Right lobe of liver (tissue), 6 donors: ENCODE measurements around the gene TMC1. TPM values are rescaled to one million over a fixed set of nuclear protein-coding genes. Genes with fewer than 3 reads are reported as not detected.
"Not testable (repeated sequence)": the region's sequence is repeated elsewhere in the genome, so short reads cannot be mapped to it uniquely, and the experiment has no call there.

Experiments used
- ATAC-seq, 4 donors: fragments of 200-7000 bp; cut with Tn5 transposase; one replicate each; pipeline ENCODE4 v1.9.1; 2020; ENCODE audit warnings: mild to moderate bottlenecking in 4 of 4, moderate library complexity in 4 of 4
- DNase-seq, 3 donors: peaks; one replicate each; pipeline ENCODE4 v3.0.0-alpha.2; 2020
- H3K27ac ChIP-seq, 3 donors: fragments of 200-600 bp; one replicate each; pipeline ENCODE4 v1.8.0; 2022
- H3K27me3 ChIP-seq, 2 donors: fragments of 200-600 bp; one replicate each; pipeline ENCODE4 v1.8.0; 2022
- H3K36me3 ChIP-seq, 4 donors: fragments of 200-600 bp; sonication (generic) in 1 of 4; one replicate each; pipeline versions ENCODE4 v1.5.1 to v1.8.0; 2017 to 2022; ENCODE audit warnings: control low read depth in 1 of 4
- H3K4me1 ChIP-seq, 4 donors: fragments of 200-600 bp; sonication (generic) in 1 of 4; one replicate each; pipeline versions ENCODE4 v1.5.1 to v1.8.0; 2017 to 2022; ENCODE audit warnings: control low read depth in 1 of 4
- H3K4me3 ChIP-seq, 3 donors: fragments of 200-600 bp; one replicate each; pipeline ENCODE4 v1.8.0; 2022
- H3K9me3 ChIP-seq, 4 donors: fragments of 200-600 bp; sonication (generic) in 1 of 4; one replicate each; pipeline versions ENCODE4 v1.5.1 to v1.8.0; 2017 to 2022; ENCODE audit warnings: control low read depth in 1 of 4
- CTCF ChIP-seq, 4 donors: fragments of 200-600 bp in 3 of 4; fragments of 450-650 bp in 1 of 4; IDR thresholded peaks; one replicate each; pipeline versions ENCODE4 v1.5.1 to v1.8.0; 2016 to 2022; ENCODE audit warnings: antibody characterized with exemption in 4 of 4, mild to moderate bottlenecking in 2 of 4
- POLR2A ChIP-seq: fragments of 450-650 bp; IDR thresholded peaks from one replicate; pipeline ENCODE4 v1.6.1; 2017; ENCODE audit warnings: antibody characterized with exemption, mild to moderate bottlenecking
- WGBS: methylation state at CpG from one replicate; pipeline ENCODE4 v1.1.6; 2018; ENCODE audit warnings: low coverage, low lambda C conversion rate; ENCODE audit not compliant: insufficient coverage; ENCODE audit errors: missing lambda C conversion rate; 5-methylcytosine and 5-hydroxymethylcytosine counted together
- intact Hi-C, 2 donors: fragments of 100-400 bp; cut with DNase I; formaldehyde crosslinking; loops; one replicate each; pipeline versions ENCODE4 v1.11.2 to v1.14.1; 2022
- total RNA-seq, 6 experiments: library from RNA; depleted of rRNA in 2 of 6; stranded (reverse); fragments of >200 nt in 2 of 6; fragmentation: NEBNext Ultra II Directional in 3 of 6; extraction: Animal tissue kit (Norgen Biotek cat#: 25700) in 3 of 6; gene quantifications; one replicate each; pipeline versions ENCODE4 v1.1.0 to v1.2.4, GENCODE V29; 2016 to 2023
- donor health status: DM: no; HTN: yes; CAD: no.
- donor health status: DM: no; HTN: no; CAD: no.
- donor health status: DM: no; HTN: no; CAD: no.
- donor health status: DM: no; HTN: yes; CAD: no.
- donor health status: DM: no; HTN: yes; CAD: no.

TMC1 gene
- total RNA-seq, 6 experiments from 2014 or later = 0.06 to 0.42 TPM; not detected in 4

- DNase-seq = no peak
- no peak for ATAC-seq
- no peak overlapping the region for H3K27ac ChIP-seq
These were observed 35.4 kb upstream of the TMC1 start for GRCh38 chr9:72485821-72486593.

GRCh38 chr9:72486594-72486955, 34.8 kb upstream of the TMC1 start:
- 23% methylated on average over 1 of the region's 1 CpG for WGBS
- no peak for TF ChIP-seq POLR2A
- TF ChIP-seq CTCF (IDR thresholded peaks at IDR 0.05) = no peak
- Histone ChIP-seq H3K4me1 (no peaks in the 10 kb centered on the region), H3K27ac (no peak overlapping the region), H3K27me3 (no peaks in the 10 kb centered on the region), H3K9me3 (no peaks in the 10 kb centered on the region), H3K4me3 (no peak overlapping the region), H3K36me3 (no peaks in the 10 kb centered on the region)
- no peak for DNase-seq
- intact Hi-C loops = no loop called here
- ATAC-seq = no peak

More at GRCh38 chr9:72485821-72486593, 35.4 kb upstream of the TMC1 start:
- Histone ChIP-seq H3K36me3 (no peaks in the 10 kb centered on the region), H3K4me1 (no peaks in the 10 kb centered on the region), H3K27me3 (no peaks in the 10 kb centered on the region), H3K9me3 (no peaks in the 10 kb centered on the region), H3K4me3 (no peak overlapping the region)
- intact Hi-C loops = no loop called here
- TF ChIP-seq CTCF (IDR thresholded peaks at IDR 0.05) (no peak), POLR2A (no peak)
- 73% methylated on average over 3 of the region's 3 CpGs for WGBS

- H3K27me3 ChIP-seq, H3K4me3 ChIP-seq, H3K36me3 ChIP-seq, DNase-seq, H3K9me3 ChIP-seq, intact Hi-C loops, H3K27ac ChIP-seq, ATAC-seq, H3K4me1 ChIP-seq: not testable (repeated sequence)
- 69% methylated on average over 4 of the region's 4 CpGs for WGBS
These were observed 33.7 kb upstream of the TMC1 start for GRCh38 chr9:72487665-72488064.

- H3K27me3 ChIP-seq = no peaks in the 10 kb centered on the region
- H3K27ac ChIP-seq = no peak overlapping the region
- DNase-seq (no peak), ATAC-seq (no peak)
- H3K36me3 ChIP-seq = no peaks in the 10 kb centered on the region
- intact Hi-C loops = no loop called here
- 100% methylated on average over 1 of the region's 1 CpG for WGBS
- no peak overlapping the region for H3K4me3 ChIP-seq
- H3K9me3 ChIP-seq = no peaks in the 10 kb centered on the region
- H3K4me1 ChIP-seq = no peaks in the 10 kb centered on the region
- TF ChIP-seq POLR2A (no peak), CTCF (IDR thresholded peaks at IDR 0.05) (no peak)
These were observed 31.4 kb upstream of the TMC1 start for GRCh38 chr9:72489986-72490385.

- ATAC-seq (no peak), DNase-seq (no peak)
- Histone ChIP-seq H3K36me3 (no peaks in the 10 kb centered on the region), H3K9me3 (no peaks in the 10 kb centered on the region), H3K4me1 (no peaks in the 10 kb centered on the region), H3K4me3 (no peak overlapping the region), H3K27ac (no peak overlapping the region), H3K27me3 (no peaks in the 10 kb centered on the region)
- 71% methylated on average over 2 of the region's 2 CpGs for WGBS
- intact Hi-C loops = no loop called here
- TF ChIP-seq CTCF (IDR thresholded peaks at IDR 0.05) (no peak), POLR2A (no peak)
These were observed 30.2 kb upstream of the TMC1 start for GRCh38 chr9:72491242-72491641.
